SK-MEL-5 (cell line): ENCODE data around the gene GSTP1. TPM values are rescaled to one million over a fixed set of nuclear protein-coding genes. Genes with fewer than 3 reads are reported as not detected.
"Not testable (repeated sequence)": the region's sequence is repeated elsewhere in the genome, so short reads cannot be mapped to it uniquely, and the experiment has no call there.

Experiments
- DNase-seq: peaks from one replicate; pipeline ENCODE4 v3.0.0-alpha.2; 2016; ENCODE audit warnings: low read depth, low spot score
- in situ Hi-C: cut with HindIII; loops from 2 replicates; pipeline ENCODE4 v1.10.0; 2016; ENCODE audit warnings: low sequenced_read_pairs, high pct_unique_total_duplicates, low pct_unique_long_range_greater_than_20kb
- total RNA-seq: library from RNA; depleted of rRNA; stranded (reverse); fragments of >200 nt; shearing (Covaris generic); gene quantifications from 2 replicates; pipeline ENCODE4 v1.2.3, GENCODE V29; 2014

Gene GSTP1
- total RNA-seq, 1 experiment from 2014 or later = 722 TPM

GRCh38 chr11:67586568-67587250, 3.1 kb downstream of the GSTP1 start:
- in situ Hi-C loops = no loop called here
- no peak for DNase-seq

GRCh38 chr11:67588136-67588503, 4.5 kb downstream of the GSTP1 start:
- DNase-seq = no peak

GRCh38 chr11:67588899-67589415, 5.3 kb downstream of the GSTP1 start:
- DNase-seq, in situ Hi-C loops: not testable (repeated sequence)

More at GRCh38 chr11:67588136-67588503, 4.5 kb downstream of the GSTP1 start:
- in situ Hi-C loops = no loop called here

- no peak for DNase-seq
- in situ Hi-C loops = no loop called here
Measured at GRCh38 chr11:67592880-67593564, 9.4 kb downstream of the GSTP1 start.

GRCh38 chr11:67593565-67593905, 9.9 kb downstream of the GSTP1 start:
- DNase-seq = no peak
- in situ Hi-C loops = no loop called here

- DNase-seq = no peak
- in situ Hi-C loops = no loop called here
Measured at GRCh38 chr11:67594480-67594879, 10.9 kb downstream of the GSTP1 start.

GRCh38 chr11:67596753-67597300, 13.2 kb downstream of the GSTP1 start:
- in situ Hi-C loops = no loop called here
- no peak for DNase-seq

GRCh38 chr11:67597458-67597857, 13.8 kb downstream of the GSTP1 start:
- DNase-seq, in situ Hi-C loops: not testable (repeated sequence)

- in situ Hi-C loops, DNase-seq: not testable (repeated sequence)
Measured at GRCh38 chr11:67597963-67598362, 14.4 kb downstream of the GSTP1 start.

- in situ Hi-C loops = no loop called here
Measured at GRCh38 chr11:67599149-67599548, 15.5 kb downstream of the GSTP1 start.

GRCh38 chr11:67600324-67601029, 16.9 kb downstream of the GSTP1 start:
- in situ Hi-C loops = no loop called here
- no peak for DNase-seq

More at GRCh38 chr11:67599149-67599548, 15.5 kb downstream of the GSTP1 start:
- DNase-seq = no peak

GRCh38 chr11:67601098-67601497, 17.5 kb downstream of the GSTP1 start:
- no peak for DNase-seq
- in situ Hi-C loops = no loop called here

- DNase-seq, in situ Hi-C loops: not testable (repeated sequence)
Measured at GRCh38 chr11:67604119-67604518, 20.5 kb downstream of the GSTP1 start.

GRCh38 chr11:67604815-67605214, 21.2 kb downstream of the GSTP1 start:
- DNase-seq = no peak
- in situ Hi-C loops = no loop called here

GRCh38 chr11:67605231-67606011, 21.8 kb downstream of the GSTP1 start:
- peak; percentile 31 for DNase-seq
- in situ Hi-C loops = no loop called here

GRCh38 chr11:67606093-67606491, 22.5 kb downstream of the GSTP1 start:
- no peak for DNase-seq
- in situ Hi-C loops = no loop called here

- DNase-seq = peak; percentile 91
- in situ Hi-C loops = no loop called here
Measured at GRCh38 chr11:67606492-67607295, 23.1 kb downstream of the GSTP1 start, which contains the start of gene NDUFV1. Gene NDUFV1 (plus strand): TSS chr11:67606936. CDS start chr11:67607005, 69 bp downstream.
